OCI-LY1 (cell line): ENCODE measurements around the gene ZNF143.

Source experiments
- H2AFZ ChIP-seq: fragments of 200-600 bp; sonication (generic), shearing (Covaris generic); 2 replicates; pipeline ENCODE4 v1.6.0; 2014; ENCODE audit warnings: antibody characterized with exemption, mild to moderate bottlenecking, low read length
- H3F3A ChIP-seq: fragments of 200-600 bp; sonication (generic), shearing (Covaris generic); 2 replicates; pipeline ENCODE4 v1.6.0; 2014; ENCODE audit warnings: mild to moderate bottlenecking, antibody characterized with exemption, low read length, moderate library complexity; ENCODE audit not compliant: insufficient read depth
- H3K27ac ChIP-seq: fragments of 200-600 bp; sonication (generic); 2 replicates; pipeline ENCODE4 v1.5.1; 2014; ENCODE audit warnings: low read length, mixed run types, mild to moderate bottlenecking, low read depth; ENCODE audit not compliant: poor library complexity, severe bottlenecking
- H3K27me3 ChIP-seq: fragments of 200-600 bp; sonication (generic); 2 replicates; pipeline ENCODE4 v1.6.0; 2014; ENCODE audit warnings: antibody characterized with exemption, mild to moderate bottlenecking, low read length, moderate library complexity; ENCODE audit not compliant: insufficient read depth
- H3K36me3 ChIP-seq: fragments of 200-600 bp; sonication (generic); 2 replicates; pipeline ENCODE4 v1.6.1; 2014; ENCODE audit warnings: mild to moderate bottlenecking, antibody characterized with exemption, low read length, moderate library complexity, mixed read lengths; ENCODE audit not compliant: insufficient read depth
- H3K4me1 ChIP-seq: fragments of 200-600 bp; sonication (generic); 2 replicates; pipeline ENCODE4 v1.5.1; 2014; ENCODE audit warnings: mild to moderate bottlenecking, low read length, moderate library complexity; ENCODE audit not compliant: insufficient read depth, severe bottlenecking
- H3K4me2 ChIP-seq: fragments of 200-600 bp; sonication (generic), shearing (Covaris generic); 2 replicates; pipeline ENCODE4 v1.6.1; 2014; ENCODE audit warnings: low read length
- H3K4me3 ChIP-seq: fragments of 200-600 bp; sonication (generic); 2 replicates; pipeline ENCODE4 v1.5.1; 2014; ENCODE audit warnings: low read length, low read depth, mild to moderate bottlenecking, mixed read lengths; ENCODE audit not compliant: poor library complexity, severe bottlenecking
- H3K79me2 ChIP-seq: fragments of 200-600 bp; shearing (Covaris generic); 2 replicates; pipeline ENCODE4 v1.6.1; 2016; ENCODE audit warnings: mixed run types, low read length, mixed read lengths; ENCODE audit not compliant: insufficient read depth
- H3K9ac ChIP-seq: fragments of 200-600 bp; sonication (generic), shearing (Covaris generic); 2 replicates; pipeline ENCODE4 v1.6.1; 2014; ENCODE audit warnings: mild to moderate bottlenecking, low read length, mixed read lengths
- H3K9me2 ChIP-seq: fragments of 200-600 bp; sonication (generic), shearing (Covaris generic); 2 replicates; pipeline ENCODE4 v1.6.1; 2014; ENCODE audit warnings: low read depth, mild to moderate bottlenecking, low read length, mixed read lengths
- H3K9me3 ChIP-seq: fragments of 200-600 bp; shearing (Covaris generic); 2 replicates; pipeline ENCODE4 v1.6.1; 2014; ENCODE audit warnings: low read length, mixed read lengths
- H4K20me1 ChIP-seq: fragments of 200-600 bp; sonication (generic), shearing (Covaris generic); 2 replicates; pipeline ENCODE4 v1.6.0; 2016; ENCODE audit warnings: mild to moderate bottlenecking, low read length; ENCODE audit not compliant: insufficient read depth
- EZH2 ChIP-seq: fragments of 200-600 bp; sonication (generic), shearing (Covaris generic); IDR thresholded peaks from 2 replicates; pipeline ENCODE4 v1.8.0; 2017; ENCODE audit warnings: borderline replicate concordance, mixed run types, mild to moderate bottlenecking, antibody characterized with exemption, low read length, moderate library complexity, mixed read lengths
- TF ChIP-seq, protein P1 (sequence below): fragments of 200-600 bp; sonication (generic), shearing (Covaris generic); IDR thresholded peaks from 2 replicates; pipeline ENCODE4 v1.5.1; 2017; ENCODE audit warnings: mild to moderate bottlenecking, antibody characterized with exemption, low read length, moderate library complexity, mixed read lengths

The ZNF143 gene

GRCh38 chr11:9561279-9561982 is 100.6 kb downstream of the ZNF143 start:
- H3K4me3 ChIP-seq: no peak overlapping the region
- H3K27me3 ChIP-seq: no peaks in the 10 kb centered on the region
- no peaks in the 10 kb centered on the region for H3F3A ChIP-seq
- 0 out of 2 replicates have a peak, but pooled peaks cover 2% of the 10 kb centered on the region for H3K9me3 ChIP-seq
- TF ChIP-seq EZH2: no peak
- TF ChIP-seq, protein P1, sequence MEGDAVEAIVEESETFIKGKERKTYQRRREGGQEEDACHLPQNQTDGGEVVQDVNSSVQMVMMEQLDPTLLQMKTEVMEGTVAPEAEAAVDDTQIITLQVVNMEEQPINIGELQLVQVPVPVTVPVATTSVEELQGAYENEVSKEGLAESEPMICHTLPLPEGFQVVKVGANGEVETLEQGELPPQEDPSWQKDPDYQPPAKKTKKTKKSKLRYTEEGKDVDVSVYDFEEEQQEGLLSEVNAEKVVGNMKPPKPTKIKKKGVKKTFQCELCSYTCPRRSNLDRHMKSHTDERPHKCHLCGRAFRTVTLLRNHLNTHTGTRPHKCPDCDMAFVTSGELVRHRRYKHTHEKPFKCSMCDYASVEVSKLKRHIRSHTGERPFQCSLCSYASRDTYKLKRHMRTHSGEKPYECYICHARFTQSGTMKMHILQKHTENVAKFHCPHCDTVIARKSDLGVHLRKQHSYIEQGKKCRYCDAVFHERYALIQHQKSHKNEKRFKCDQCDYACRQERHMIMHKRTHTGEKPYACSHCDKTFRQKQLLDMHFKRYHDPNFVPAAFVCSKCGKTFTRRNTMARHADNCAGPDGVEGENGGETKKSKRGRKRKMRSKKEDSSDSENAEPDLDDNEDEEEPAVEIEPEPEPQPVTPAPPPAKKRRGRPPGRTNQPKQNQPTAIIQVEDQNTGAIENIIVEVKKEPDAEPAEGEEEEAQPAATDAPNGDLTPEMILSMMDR: no peak
- H3K9ac ChIP-seq: no peak overlapping the region
- no peak overlapping the region for H3K27ac ChIP-seq
- no peaks in the 10 kb centered on the region for H3K36me3 ChIP-seq
- H3K9me2 ChIP-seq: no peaks in the 10 kb centered on the region
- no peak overlapping the region for H2AFZ ChIP-seq
- H3K4me1 ChIP-seq: peaks cover 10% of the 10 kb centered on the region
- H3K79me2 ChIP-seq: no peaks in the 10 kb centered on the region
- H3K4me2 ChIP-seq: no peak overlapping the region
- no peaks in the 10 kb centered on the region for H4K20me1 ChIP-seq

DNA sequence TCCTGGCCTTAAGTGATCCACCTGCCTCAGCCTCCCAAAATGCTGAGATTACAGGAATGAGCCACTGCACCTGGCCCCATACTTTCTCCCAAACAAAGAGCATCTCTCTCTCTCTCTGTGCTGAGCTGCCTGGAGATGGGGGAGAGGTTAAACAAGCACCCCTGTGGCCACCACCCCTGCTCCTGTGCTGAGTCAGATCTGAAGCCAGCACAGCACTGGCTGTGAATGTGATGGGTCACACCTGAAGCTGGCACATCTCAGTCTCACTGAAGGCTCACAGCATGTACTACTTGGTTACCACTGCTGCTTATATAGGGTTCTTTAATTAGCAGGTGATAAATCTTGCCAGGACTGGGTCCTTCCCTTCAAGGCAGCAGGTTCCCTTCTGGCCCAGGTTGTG is 101.9 kb downstream of the ZNF143 start:
- H3K27ac ChIP-seq: no peak overlapping the region
- H3K4me1 ChIP-seq: peaks cover 10% of the 10 kb centered on the region
- H4K20me1 ChIP-seq: no peaks in the 10 kb centered on the region
- TF ChIP-seq, protein P1: no peak
- no peak for TF ChIP-seq EZH2
- H3F3A ChIP-seq: no peaks in the 10 kb centered on the region
- H2AFZ ChIP-seq: no peak overlapping the region
- H3K27me3 ChIP-seq: no peaks in the 10 kb centered on the region
- no peaks in the 10 kb centered on the region for H3K79me2 ChIP-seq
- H3K9me3 ChIP-seq: 0 out of 2 replicates have a peak, but pooled peaks cover 2% of the 10 kb centered on the region
- no peak overlapping the region for H3K4me3 ChIP-seq
- no peaks in the 10 kb centered on the region for H3K9me2 ChIP-seq
- no peak overlapping the region for H3K9ac ChIP-seq
- no peaks in the 10 kb centered on the region for H3K36me3 ChIP-seq
- H3K4me2 ChIP-seq: no peak overlapping the region

DNA sequence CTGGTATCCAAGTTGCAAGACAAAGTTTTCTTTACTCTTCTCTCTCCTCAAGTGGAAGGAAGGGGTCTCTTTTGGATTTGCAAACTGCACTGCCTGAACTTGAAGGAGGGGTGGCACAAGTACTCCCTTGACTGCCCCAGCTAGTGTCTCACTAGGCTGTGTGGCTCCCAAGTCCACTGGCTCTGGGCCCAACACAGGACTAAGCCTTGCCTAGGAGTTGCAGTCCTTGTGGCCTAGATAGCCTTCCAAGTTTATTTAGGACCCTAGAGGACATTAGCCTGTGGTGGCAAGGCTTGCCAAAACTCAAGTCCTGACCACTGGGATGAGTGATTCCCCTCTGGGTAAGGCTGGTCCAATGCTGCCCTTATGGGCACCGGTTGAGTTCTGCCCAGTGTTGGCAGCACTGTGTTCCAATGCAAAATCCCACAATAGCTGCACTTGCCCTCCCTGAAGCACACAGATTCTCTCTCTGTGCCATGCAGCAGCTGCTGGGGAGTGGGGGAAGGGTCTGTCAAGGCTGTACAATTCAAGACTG is 102.5 kb downstream of the ZNF143 start:
- Histone ChIP-seq H2AFZ (no peak overlapping the region), H4K20me1 (no peaks in the 10 kb centered on the region), H3K9me2 (no peaks in the 10 kb centered on the region), H3F3A (0 out of 2 replicates have a peak, but pooled peaks cover under 1% of the 10 kb centered on the region), H3K27ac (no peak overlapping the region), H3K36me3 (no peaks in the 10 kb centered on the region), H3K4me2 (no peak overlapping the region), H3K9ac (no peak overlapping the region), H3K79me2 (no peaks in the 10 kb centered on the region), H3K4me1 (peaks cover 13% of the 10 kb centered on the region), H3K27me3 (no peaks in the 10 kb centered on the region), H3K4me3 (no peak overlapping the region), H3K9me3 (0 out of 2 replicates have a peak, but pooled peaks cover 2% of the 10 kb centered on the region)
- TF ChIP-seq, protein P1: no peak
- no peak for TF ChIP-seq EZH2
